ENCODE measurements around the gene RAB26.

GRCh38 chr16:2199621-2200139 is 51.3 kb downstream of the RAB26 start:
- no peak for TF ChIP-seq POLR2A (IDR thresholded peaks at IDR 0.05; ENCODE audit: low read depth, low read length)
- TF ChIP-seq POLR2AphosphoS5 (IDR thresholded peaks at IDR 0.05; ENCODE audit: low read depth, low read length) = no peak
